Psoas muscle (tissue), 8 donors: ENCODE data around the gene RASGRP3. TPM values are rescaled to one million over a fixed set of nuclear protein-coding genes. Genes with fewer than 3 reads are reported as not detected.

Source experiments
- ATAC-seq, 4 donors: fragments of 200-7000 bp; cut with Tn5 transposase; one replicate each; pipeline ENCODE4 v1.9.1; 2020; ENCODE audit warnings: moderate library complexity in 3 of 4, mild to moderate bottlenecking in 2 of 4
- DNase-seq, 2 donors: peaks; one replicate each; pipeline ENCODE4 v3.0.0-alpha.2; 2020
- H3K27ac ChIP-seq: fragments of 200-600 bp; one replicate; pipeline ENCODE4 v1.8.0; 2022
- H3K27me3 ChIP-seq, 3 donors: fragments of 200-600 bp in 1 of 3; one replicate each; pipeline versions ENCODE4 v1.6.1 to v1.8.0; 2013 to 2022; ENCODE audit warnings: low read length in 2 of 3, mild to moderate bottlenecking in 2 of 3, moderate library complexity in 1 of 3; ENCODE audit not compliant: insufficient read depth in 3 of 3
- H3K36me3 ChIP-seq, 2 donors: fragments of 200-600 bp in 1 of 2; one replicate each; pipeline versions ENCODE4 v1.6.1 to v1.8.0; 2013 to 2022; ENCODE audit warnings: low read depth in 1 of 2, mild to moderate bottlenecking in 1 of 2, moderate library complexity in 1 of 2; ENCODE audit not compliant: insufficient read depth in 1 of 2
- H3K4me1 ChIP-seq: fragments of 200-600 bp; one replicate; pipeline ENCODE4 v1.8.0; 2022
- H3K4me3 ChIP-seq: fragments of 200-600 bp; one replicate; pipeline ENCODE4 v1.8.0; 2022; ENCODE audit warnings: mild to moderate bottlenecking
- H3K9me3 ChIP-seq: fragments of 200-600 bp; one replicate; pipeline ENCODE4 v1.8.0; 2022
- CTCF ChIP-seq: fragments of 200-600 bp; IDR thresholded peaks from one replicate; pipeline ENCODE4 v1.8.0; 2022; ENCODE audit warnings: antibody characterized with exemption
- WGBS, 3 donors: extraction: QIAGEN DNeasy Blood & Tissue Kit; methylation state at CpG; one replicate each; pipeline versions ENCODE4 v1.1.6 to v1.1.7; 2013; 5-methylcytosine and 5-hydroxymethylcytosine counted together
- intact Hi-C, 2 donors: fragments of 100-400 bp; cut with DNase I; formaldehyde crosslinking; loops; one replicate each; pipeline versions ENCODE4 v1.11.0 to v1.14.2; 2022
- polyA plus RNA-seq, 3 donors: library from polyadenylated mRNA; stranded (reverse); fragments of 200-250 nt; gene quantifications; one replicate each; pipeline ENCODE4 v1.2.3, GENCODE V29; 2013
- total RNA-seq, 4 donors: library from RNA; stranded (reverse); fragmentation: NEBNext Ultra II Directional in 2 of 4; extraction: Animal tissue kit (Norgen Biotek cat#: 25700) in 2 of 4; gene quantifications; one replicate each; pipeline versions ENCODE4 v1.2.1 to v1.2.4, GENCODE V29; 2021 to 2023
- donor health status: healthy with polysubstance abuse.
- donor health status: DM: no; HTN: no; CAD: no; lungs with moderate emphysema.
- donor health status: Bipolar disorder and iron deficiency.
- donor health status: healthy.
- donor health status: DM: yes; HTN: yes; CAD: no.
- donor health status: DM: no; HTN: no; CAD: no.
- donor health status: DM: no; HTN: no; CAD: no.
- donor health status: DM: yes; HTN: yes; CAD: no.

Gene RASGRP3
- total and polyA plus RNA-seq, 7 donors = 3.4 to 24.9 (median 13.0) TPM

- TF ChIP-seq CTCF = no peak
- no peak for ATAC-seq
- Histone ChIP-seq H3K9me3 (no peaks in the 10 kb centered on the region), H3K4me3 (no peak overlapping the region), H3K4me1 (peaks cover 4% of the 10 kb centered on the region), H3K27me3 (no peaks in the 10 kb centered on the region), H3K27ac (no peak overlapping the region), H3K36me3 (peaks cover 6 to 28% of the 10 kb centered on the region in 2 donors)
- intact Hi-C loops = no loop called here
- DNase-seq = no peak
- 91 to 95% (median 93%) methylated on average over 1 of the region's 1 CpG for WGBS, 3 donors
Measured at GRCh38 chr2:33511141-33511540, 34.7 kb downstream of the RASGRP3 start.

GRCh38 chr2:33512112-33512511 is 35.7 kb downstream of the RASGRP3 start:
- DNase-seq (no peak), ATAC-seq (peak in 3 of 4 donors; percentile 30 to 62 (median 56))
- no peak for TF ChIP-seq CTCF
- H3K4me1 ChIP-seq = peaks cover 3% of the 10 kb centered on the region
- WGBS, 3 donors = 52 to 62% (median 58%) methylated on average over 5 of the region's 5 CpGs
- intact Hi-C loops = no loop called here
- peaks cover 6 to 38% of the 10 kb centered on the region in 2 donors for H3K36me3 ChIP-seq
- H3K9me3 ChIP-seq = no peaks in the 10 kb centered on the region
- H3K27me3 ChIP-seq = no peaks in the 10 kb centered on the region
- no peak overlapping the region for H3K4me3 ChIP-seq
- H3K27ac ChIP-seq = no peak overlapping the region

GRCh38 chr2:33513480-33513879 is 37.0 kb downstream of the RASGRP3 start:
- Histone ChIP-seq H3K27me3 (no peaks in the 10 kb centered on the region), H3K4me1 (peaks cover 3% of the 10 kb centered on the region), H3K9me3 (no peaks in the 10 kb centered on the region), H3K4me3 (no peak overlapping the region), H3K36me3 (peaks cover 6 to 48% of the 10 kb centered on the region in 2 donors), H3K27ac (peak overlapping the region; percentile 3)
- no peak for TF ChIP-seq CTCF
- no peak for DNase-seq
- no peak for ATAC-seq
- 59 to 71% (median 70%) methylated on average over 3 of the region's 3 CpGs for WGBS, 3 donors
- intact Hi-C loops = no loop called here

- Histone ChIP-seq H3K27ac (no peak overlapping the region), H3K36me3 (peaks cover 6 to 48% of the 10 kb centered on the region in 2 donors), H3K27me3 (no peaks in the 10 kb centered on the region), H3K9me3 (no peaks in the 10 kb centered on the region), H3K4me1 (no peaks in the 10 kb centered on the region), H3K4me3 (no peak overlapping the region)
- DNase-seq = no peak
- TF ChIP-seq CTCF = no peak
- ATAC-seq = no peak
- intact Hi-C loops = no loop called here
- WGBS, 3 donors = 62 to 66% (median 62%) methylated on average over 2 of the region's 2 CpGs
Measured at GRCh38 chr2:33516456-33516995, 40.1 kb downstream of the RASGRP3 start.

GRCh38 chr2:33518200-33518599 is 41.8 kb downstream of the RASGRP3 start:
- ATAC-seq (no peak), DNase-seq (no peak)
- no peaks in the 10 kb centered on the region for H3K4me1 ChIP-seq
- no peak overlapping the region for H3K27ac ChIP-seq
- H3K9me3 ChIP-seq = no peaks in the 10 kb centered on the region
- WGBS, 3 donors = 72 to 98% (median 95%) methylated on average over 2 of the region's 2 CpGs
- no peak for TF ChIP-seq CTCF
- H3K4me3 ChIP-seq = no peak overlapping the region
- peaks cover 6 to 53% of the 10 kb centered on the region in 2 donors for H3K36me3 ChIP-seq
- intact Hi-C loops = no loop called here
- H3K27me3 ChIP-seq = no peaks in the 10 kb centered on the region
